Sigmoid colon (tissue), 7 donors: ENCODE measurements around the gene PTPDC1. TPM values are rescaled to one million over a fixed set of nuclear protein-coding genes. Genes with fewer than 3 reads are reported as not detected.

Experiments used
- DNase-seq: peaks from one replicate; pipeline ENCODE4 v3.0.0-alpha.2; 2019
- H3K27ac ChIP-seq, 4 donors: fragments of 200-600 bp; sonication (generic); one replicate each; pipeline ENCODE4 v1.5.1; 2016 to 2019; ENCODE audit warnings: mild to moderate bottlenecking in 1 of 4
- H3K27me3 ChIP-seq, 3 donors: fragments of 200-600 bp; sonication (generic); one replicate each; pipeline ENCODE4 v1.5.1; 2019; ENCODE audit warnings: mild to moderate bottlenecking in 1 of 3
- H3K36me3 ChIP-seq, 4 donors: fragments of 200-600 bp; sonication (generic); one replicate each; pipeline ENCODE4 v1.5.1; 2016 to 2019
- H3K4me1 ChIP-seq, 4 donors: fragments of 200-600 bp; sonication (generic); one replicate each; pipeline ENCODE4 v1.5.1; 2017 to 2019
- H3K4me3 ChIP-seq, 4 donors: fragments of 200-600 bp; sonication (generic); one replicate each; pipeline ENCODE4 v1.5.1; 2017 to 2019; ENCODE audit warnings: mild to moderate bottlenecking in 2 of 4, moderate library complexity in 1 of 4
- H3K9me3 ChIP-seq, 4 donors: fragments of 200-600 bp in 3 of 4; sonication (generic) in 3 of 4; one replicate each; pipeline versions ENCODE4 v1.5.1 to v1.6.1; 2013 to 2019
- CTCF ChIP-seq, 4 experiments: fragments of 450-650 bp in 3 of 4; fragments of 200-600 bp in 1 of 4; IDR thresholded peaks; one replicate each; pipeline ENCODE4 v1.5.1; 2016 to 2019; ENCODE audit warnings: antibody characterized with exemption in 4 of 4, mild to moderate bottlenecking in 3 of 4, moderate library complexity in 2 of 4
- EP300 ChIP-seq, 4 donors: sonication (generic); formaldehyde crosslinking; IDR thresholded peaks; one replicate each; pipeline ENCODE4 v1.6.1; 2017; ENCODE audit warnings: antibody characterized with exemption in 4 of 4
- POLR2A ChIP-seq, 2 donors: fragments of 450-650 bp; IDR thresholded peaks; one replicate each; pipeline ENCODE4 v1.6.1; 2016; ENCODE audit warnings: antibody characterized with exemption in 2 of 2, mild to moderate bottlenecking in 2 of 2, moderate library complexity in 2 of 2
- POLR2AphosphoS5 ChIP-seq, 4 donors: sonication (generic); formaldehyde crosslinking; IDR thresholded peaks; one replicate each; pipeline ENCODE4 v1.6.1; 2017; ENCODE audit warnings: antibody characterized with exemption in 4 of 4
- WGBS, 2 donors: extraction: QIAGEN DNeasy Blood & Tissue Kit; methylation state at CpG; one replicate each; pipeline ENCODE4 v1.1.7; 2013; 5-methylcytosine and 5-hydroxymethylcytosine counted together
- intact Hi-C: fragments of 100-400 bp; cut with DNase I; formaldehyde crosslinking; loops from one replicate; pipeline ENCODE4 v1.15.1; 2023
- polyA plus RNA-seq, 3 donors: library from polyadenylated mRNA; stranded (reverse); fragments of 200-250 nt; gene quantifications; one replicate each; pipeline ENCODE4 v1.2.3, GENCODE V29; 2013
- total RNA-seq, 4 donors: library from RNA; depleted of rRNA; stranded (reverse); fragments of >200 nt; gene quantifications; one replicate each; pipeline ENCODE4 v1.1.0, GENCODE V29; 2016
- donor health status: healthy with polysubstance abuse.
- donor health status: Bipolar disorder and iron deficiency.
- donor health status: healthy.

Gene PTPDC1
- total and polyA plus RNA-seq, 7 donors: 2.1 to 16.3 (median 12.0) TPM

- DNase-seq: no peak
- Histone ChIP-seq H3K27me3 (no peaks in the 10 kb centered on the region), H3K4me1 (peaks cover 0 to 18% (median 14%) of the 10 kb centered on the region in 4 donors), H3K9me3 (no peaks in the 10 kb centered on the region), H3K4me3 (no peak overlapping the region), H3K36me3 (no peaks in the 10 kb centered on the region), H3K27ac (no peak overlapping the region)
- WGBS, 2 donors: 86% methylated on average over 13 of the region's 13 CpGs
- intact Hi-C loops: no loop called here
- no peak for TF ChIP-seq POLR2AphosphoS5 (IDR thresholded peaks at IDR 0.05)
Observed at GRCh38 chr9:94147776-94148175, 63.5 kb downstream of the PTPDC1 start.

GRCh38 chr9:94148419-94148818 is 64.2 kb downstream of the PTPDC1 start:
- Histone ChIP-seq H3K9me3 (no peaks in the 10 kb centered on the region), H3K4me3 (no peak overlapping the region), H3K36me3 (no peaks in the 10 kb centered on the region), H3K27ac (no peak overlapping the region), H3K4me1 (peaks cover 0 to 18% (median 14%) of the 10 kb centered on the region in 4 donors), H3K27me3 (no peaks in the 10 kb centered on the region)
- intact Hi-C loops: no loop called here
- TF ChIP-seq CTCF (IDR thresholded peaks at IDR 0.05) (no peak), POLR2A (IDR thresholded peaks at IDR 0.05) (no peak), POLR2AphosphoS5 (IDR thresholded peaks at IDR 0.05) (no peak), EP300 (IDR thresholded peaks at IDR 0.05) (no peak)
- DNase-seq: no peak
- WGBS, 2 donors: 82 to 85% methylated on average over 5 of the region's 5 CpGs

GRCh38 chr9:94149696-94150095 is 65.4 kb downstream of the PTPDC1 start:
- Histone ChIP-seq H3K9me3 (no peaks in the 10 kb centered on the region), H3K27me3 (no peaks in the 10 kb centered on the region), H3K4me3 (no peak overlapping the region), H3K27ac (no peak overlapping the region), H3K4me1 (peaks cover 0 to 7% (median 3%) of the 10 kb centered on the region in 4 donors), H3K36me3 (no peaks in the 10 kb centered on the region)
- TF ChIP-seq POLR2AphosphoS5 (IDR thresholded peaks at IDR 0.05) (no peak), EP300 (IDR thresholded peaks at IDR 0.05) (no peak), POLR2A (IDR thresholded peaks at IDR 0.05) (no peak), CTCF (IDR thresholded peaks at IDR 0.05) (no peak)
- DNase-seq: no peak
- intact Hi-C loops: no loop called here
- WGBS, 2 donors: 76 to 93% methylated on average over 6 of the region's 6 CpGs

GRCh38 chr9:94150279-94150828 is 66.1 kb downstream of the PTPDC1 start:
- intact Hi-C loops: no loop called here
- H3K4me3 ChIP-seq: no peak overlapping the region
- H3K27ac ChIP-seq: peak overlapping the region in 1 of 4 donors; percentile 20
- H3K9me3 ChIP-seq: no peaks in the 10 kb centered on the region
- no peak for DNase-seq
- TF ChIP-seq EP300 (IDR thresholded peaks at IDR 0.05) (no peak), CTCF (IDR thresholded peaks at IDR 0.05) (no peak), POLR2AphosphoS5 (IDR thresholded peaks at IDR 0.05) (no peak), POLR2A (IDR thresholded peaks at IDR 0.05) (no peak)
- no peaks in the 10 kb centered on the region for H3K27me3 ChIP-seq
- 76 to 85% methylated on average over 3 of the region's 3 CpGs for WGBS, 2 donors
- no peaks in the 10 kb centered on the region for H3K36me3 ChIP-seq
- peaks cover 0 to 2% (median 0%) of the 10 kb centered on the region in 4 donors for H3K4me1 ChIP-seq

- TF ChIP-seq POLR2AphosphoS5 (IDR thresholded peaks at IDR 0.05): no peak
- no peak for TF ChIP-seq POLR2A (IDR thresholded peaks at IDR 0.05)
- TF ChIP-seq CTCF (IDR thresholded peaks at IDR 0.05): no peak
- no peak for TF ChIP-seq EP300 (IDR thresholded peaks at IDR 0.05)
- no peaks in the 10 kb centered on the region for H3K36me3 ChIP-seq
- H3K27ac ChIP-seq: peak overlapping the region in 1 of 4 donors; percentile 20
- no peaks in the 10 kb centered on the region for H3K9me3 ChIP-seq
- 84 to 86% methylated on average over 11 of the region's 11 CpGs for WGBS, 2 donors
- H3K4me1 ChIP-seq: peaks cover 0 to under 1% (median 0%) of the 10 kb centered on the region in 4 donors
- no peak overlapping the region for H3K4me3 ChIP-seq
- no peaks in the 10 kb centered on the region for H3K27me3 ChIP-seq
- no peak for DNase-seq
- intact Hi-C loops: no loop called here
Observed at GRCh38 chr9:94150890-94151650, 66.8 kb downstream of the PTPDC1 start.
